ENCODE data around the gene MGMT.

The MGMT gene

DNA sequence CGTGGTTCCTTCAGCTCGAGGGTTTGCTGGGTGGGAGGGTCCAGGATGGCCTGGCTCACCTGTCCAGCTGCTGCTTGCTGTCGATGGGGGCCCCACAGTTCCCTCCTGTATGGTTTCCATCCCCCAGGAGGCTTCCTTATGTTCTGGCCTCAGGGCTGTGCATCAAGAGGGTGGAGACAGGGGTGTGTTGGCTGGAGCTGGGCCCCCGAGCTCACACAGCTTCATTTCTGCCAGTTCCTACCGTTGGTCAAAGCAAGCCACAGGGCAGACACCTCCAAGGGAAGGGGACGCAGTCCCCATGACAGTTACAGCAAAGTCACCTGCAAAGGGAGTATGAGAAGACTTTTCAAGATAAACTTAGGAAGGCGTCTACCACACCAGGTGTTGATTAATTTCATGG lies 340.2 kb downstream of the MGMT start:
- ATAC-seq (ENCODE audit: insufficient read depth, low read depth), result no peak

DNA sequence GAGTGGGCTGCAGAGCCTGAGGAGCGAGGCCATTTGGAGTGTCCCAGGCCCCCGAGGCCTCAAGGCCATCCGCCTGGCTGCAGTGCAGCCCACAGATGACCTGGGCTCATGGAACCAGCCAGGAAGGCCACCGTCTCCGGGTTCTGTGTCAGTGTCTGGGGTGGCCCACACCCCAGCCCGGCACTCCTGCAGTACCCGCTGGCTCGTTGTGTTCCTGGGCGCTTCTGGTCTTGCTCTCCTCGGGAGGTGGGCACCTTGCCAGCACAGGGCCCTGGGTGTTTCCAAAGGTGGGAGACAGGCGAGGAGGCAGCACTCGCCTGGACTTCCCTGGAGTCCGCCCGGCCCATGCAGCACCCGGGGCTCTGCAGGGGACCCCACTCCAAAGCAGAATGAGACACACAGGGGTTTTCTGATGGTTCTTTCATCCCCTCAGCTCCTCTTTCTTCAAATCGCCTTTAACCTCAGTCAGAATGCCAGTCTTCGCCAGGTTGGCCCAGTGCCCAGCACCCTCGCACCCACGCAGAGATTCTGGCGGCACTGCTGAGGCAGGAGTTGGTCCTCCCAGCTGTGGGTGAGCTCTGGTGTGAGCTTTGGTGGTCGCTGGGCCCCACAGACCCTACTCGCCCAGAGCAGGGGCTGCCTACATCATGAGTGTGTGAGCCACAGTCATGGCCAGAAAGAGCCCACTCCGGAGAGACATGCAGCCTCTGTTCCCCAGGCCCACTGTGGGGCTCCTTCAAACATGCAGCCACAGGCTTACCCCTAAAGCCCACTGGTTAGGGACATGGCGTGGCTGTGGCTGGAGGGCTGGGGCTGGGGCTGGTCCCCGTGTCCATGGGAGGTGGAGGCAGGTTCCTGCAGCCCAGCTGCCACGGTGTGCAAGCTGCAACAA lies 341.3 kb downstream of the MGMT start:
- no peak for DNase-seq
- Histone ChIP-seq H3K27me3 (ENCODE audit: insufficient read depth, low read length, poor library complexity) (no peaks in the 10 kb centered on the region), H3K4me3 (ENCODE audit: low read depth in 1 of 2, low read length in 2 of 2) (no peak overlapping the region), H3K79me2 (ENCODE audit: insufficient read depth, low read length) (no peaks in the 10 kb centered on the region), H2AFZ (ENCODE audit: low read depth, low read length) (no peak overlapping the region), H3K4me1 (ENCODE audit: insufficient read depth, low read length) (no peaks in the 10 kb centered on the region), H3K36me3 (ENCODE audit: insufficient read depth, low read length) (no peaks in the 10 kb centered on the region), H4K20me1 (ENCODE audit: insufficient read depth, low read length) (no peaks in the 10 kb centered on the region), H3K4me2 (ENCODE audit: insufficient read depth, low read length) (no peak overlapping the region), H3K27ac (ENCODE audit: low read length) (no peak overlapping the region), H3K9ac (ENCODE audit: low read depth, low read length) (no peak overlapping the region), H3K9me3 (ENCODE audit: insufficient read depth, low read length, severe bottlenecking) (peaks cover 18% of the 10 kb centered on the region)
- ATAC-seq (ENCODE audit: insufficient read depth, low read depth), result no peak
- TF ChIP-seq EZH2 (IDR thresholded peaks at IDR 0.05; ENCODE audit: borderline replicate concordance, low read depth, low read length, severe bottlenecking) (no peak), CTCF (IDR thresholded peaks at IDR 0.05; ENCODE audit: borderline replicate concordance, extremely low read depth, low read length, poor library complexity, severe bottlenecking) (no peak)

More for the DNA sequence above, 340.2 kb downstream of the MGMT start:
- H3K4me2 ChIP-seq (ENCODE audit: insufficient read depth, low read length), result no peak overlapping the region
- H3K27ac ChIP-seq (ENCODE audit: low read length), result no peak overlapping the region
- peaks cover 22% of the 10 kb centered on the region for H3K9me3 ChIP-seq (ENCODE audit: insufficient read depth, low read length, severe bottlenecking)
- H2AFZ ChIP-seq (ENCODE audit: low read depth, low read length), result no peak overlapping the region
- no peak overlapping the region for H3K9ac ChIP-seq (ENCODE audit: low read depth, low read length)
- DNase-seq, result no peak
- H3K4me3 ChIP-seq (ENCODE audit: low read depth in 1 of 2, low read length in 2 of 2), result no peak overlapping the region
- no peaks in the 10 kb centered on the region for H3K4me1 ChIP-seq (ENCODE audit: insufficient read depth, low read length)
- H3K79me2 ChIP-seq (ENCODE audit: insufficient read depth, low read length), result no peaks in the 10 kb centered on the region
- H3K27me3 ChIP-seq (ENCODE audit: insufficient read depth, low read length, poor library complexity), result no peaks in the 10 kb centered on the region
- H3K36me3 ChIP-seq (ENCODE audit: insufficient read depth, low read length), result no peaks in the 10 kb centered on the region
- TF ChIP-seq EZH2 (IDR thresholded peaks at IDR 0.05; ENCODE audit: borderline replicate concordance, low read depth, low read length, severe bottlenecking) (no peak), CTCF (IDR thresholded peaks at IDR 0.05; ENCODE audit: borderline replicate concordance, extremely low read depth, low read length, poor library complexity, severe bottlenecking) (no peak)
- H4K20me1 ChIP-seq (ENCODE audit: insufficient read depth, low read length), result no peaks in the 10 kb centered on the region

DNA sequence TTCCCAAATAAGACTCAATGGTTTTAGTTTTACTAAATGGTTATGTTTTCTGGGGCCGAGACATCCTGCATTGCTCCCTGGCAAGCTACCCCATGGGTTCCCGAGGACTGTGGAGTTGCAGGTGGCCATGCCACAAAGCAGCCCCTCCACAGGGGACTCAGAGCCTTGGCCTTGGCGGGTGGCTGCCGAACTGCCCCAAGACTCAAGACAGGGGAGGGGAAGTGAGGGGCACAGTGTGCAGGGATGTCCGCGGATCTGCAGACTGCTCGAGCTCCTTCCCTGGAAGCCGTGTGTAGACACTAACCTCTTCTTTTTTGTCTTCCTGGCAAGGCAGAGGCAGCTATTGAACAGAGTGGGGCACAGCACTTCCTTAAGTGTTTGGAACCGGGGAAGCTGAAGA lies 342.4 kb downstream of the MGMT start:
- TF ChIP-seq CTCF (IDR thresholded peaks at IDR 0.05; ENCODE audit: borderline replicate concordance, extremely low read depth, low read length, poor library complexity, severe bottlenecking) (no peak), EZH2 (IDR thresholded peaks at IDR 0.05; ENCODE audit: borderline replicate concordance, low read depth, low read length, severe bottlenecking) (no peak)
- no peak overlapping the region for H3K9ac ChIP-seq (ENCODE audit: low read depth, low read length)
- H3K9me3 ChIP-seq (ENCODE audit: insufficient read depth, low read length, severe bottlenecking), result peaks cover 8% of the 10 kb centered on the region
- no peak overlapping the region for H2AFZ ChIP-seq (ENCODE audit: low read depth, low read length)
- no peaks in the 10 kb centered on the region for H3K4me1 ChIP-seq (ENCODE audit: insufficient read depth, low read length)
- H3K27ac ChIP-seq (ENCODE audit: low read length), result no peak overlapping the region
- no peak overlapping the region for H3K4me2 ChIP-seq (ENCODE audit: insufficient read depth, low read length)
- ATAC-seq (ENCODE audit: insufficient read depth, low read depth) (no peak), DNase-seq (no peak)
- no peak overlapping the region for H3K4me3 ChIP-seq (ENCODE audit: low read depth in 1 of 2, low read length in 2 of 2)
- no peaks in the 10 kb centered on the region for H3K27me3 ChIP-seq (ENCODE audit: insufficient read depth, low read length, poor library complexity)
- H3K79me2 ChIP-seq (ENCODE audit: insufficient read depth, low read length), result no peaks in the 10 kb centered on the region
- H3K36me3 ChIP-seq (ENCODE audit: insufficient read depth, low read length), result no peaks in the 10 kb centered on the region
- no peaks in the 10 kb centered on the region for H4K20me1 ChIP-seq (ENCODE audit: insufficient read depth, low read length)
